H54 (cell line): Measurements from ENCODE around the gene PSMB9.
"Not testable (repeated sequence)": the region's sequence is repeated elsewhere in the genome, so short reads cannot be mapped to it uniquely, and the experiment has no call there.

Experiments
- DNase-seq: peaks from one replicate; pipeline ENCODE4 v3.0.0; 2011; ENCODE audit warnings: low spot score, mixed read lengths; ENCODE audit not compliant: insufficient read length
- FAIRE-seq: peaks from 3 replicates; lab custom pipeline; 2011; peaks lifted over from hg19 to GRCh38; lab: Jason Lieb, UNC
- POLR2A ChIP-seq: IDR thresholded peaks from 2 replicates; pipeline ENCODE4 v1.6.1; 2011; ENCODE audit warnings: low read depth, mild to moderate bottlenecking, low read length

Gene PSMB9

GRCh38 chr6:32853541-32854375 lies at the start of gene PSMB9, which contains the start of gene TAP1:
Gene PSMB9, plus strand, starts transcription at chr6:32854192. Its CDS starts 38 bp downstream, at chr6:32854230.
Gene TAP1, minus strand, starts transcription at chr6:32853704. Its CDS starts 68 bp downstream, at chr6:32853636.
- TF ChIP-seq POLR2A: peak; percentile 73
- no peak for FAIRE-seq
- DNase-seq: peak; percentile 87

- not testable (repeated sequence) for FAIRE-seq
Measured at GRCh38 chr6:32805404-32805803, 48.6 kb upstream of the PSMB9 start.

GRCh38 chr6:32807020-32807580 lies 46.9 kb upstream of the PSMB9 start:
- FAIRE-seq: no peak
- no peak for DNase-seq
- TF ChIP-seq POLR2A: no peak

More at GRCh38 chr6:32805404-32805803, 48.6 kb upstream of the PSMB9 start:
- not testable (repeated sequence) for DNase-seq

- TF ChIP-seq POLR2A: no peak
- FAIRE-seq: no peak
- no peak for DNase-seq
Measured at GRCh38 chr6:32809171-32809570, 44.8 kb upstream of the PSMB9 start.

- DNase-seq (no peak), FAIRE-seq (no peak)
- no peak for TF ChIP-seq POLR2A
Measured at GRCh38 chr6:32814145-32814544, 39.8 kb upstream of the PSMB9 start.

GRCh38 chr6:32815115-32815514 lies 38.9 kb upstream of the PSMB9 start:
- TF ChIP-seq POLR2A: no peak
- DNase-seq (no peak), FAIRE-seq (no peak)

GRCh38 chr6:32815996-32816395 lies 38.0 kb upstream of the PSMB9 start:
- no peak for TF ChIP-seq POLR2A
- DNase-seq: no peak
- FAIRE-seq: no peak

- FAIRE-seq (peak; percentile 78), DNase-seq (peak; percentile 44)
- TF ChIP-seq POLR2A: no peak
Measured at GRCh38 chr6:32816746-32817204, 37.2 kb upstream of the PSMB9 start, which contains the start of gene HLA-DOB. Gene HLA-DOB, minus strand, starts transcription at chr6:32817002. Its CDS starts 51 bp downstream, at chr6:32816951.

GRCh38 chr6:32818867-32819266 lies 35.1 kb upstream of the PSMB9 start:
- no peak for TF ChIP-seq POLR2A
- DNase-seq (no peak), FAIRE-seq (no peak)

GRCh38 chr6:32819729-32820128 lies 34.3 kb upstream of the PSMB9 start:
- DNase-seq (no peak), FAIRE-seq (peak; percentile 71)
- TF ChIP-seq POLR2A: no peak

GRCh38 chr6:32825966-32826365 lies 28.0 kb upstream of the PSMB9 start:
- no peak for TF ChIP-seq POLR2A
- FAIRE-seq: no peak
- no peak for DNase-seq

- no peak for FAIRE-seq
- no peak for DNase-seq
- TF ChIP-seq POLR2A: no peak
Measured at GRCh38 chr6:32827025-32827424, 27.0 kb upstream of the PSMB9 start.

- DNase-seq (no peak), FAIRE-seq (no peak)
- TF ChIP-seq POLR2A: no peak
Measured at GRCh38 chr6:32829495-32829894, 24.5 kb upstream of the PSMB9 start.

GRCh38 chr6:32830017-32830416 lies 24.0 kb upstream of the PSMB9 start:
- no peak for TF ChIP-seq POLR2A
- FAIRE-seq: no peak
- DNase-seq: no peak

GRCh38 chr6:32830936-32831335 lies 23.1 kb upstream of the PSMB9 start:
- no peak for FAIRE-seq
- TF ChIP-seq POLR2A: no peak
- DNase-seq: no peak
